H1 (cell line): ENCODE results near the gene FRY.

Experiments used
- CTCF ChIP-seq, 3 experiments: IDR thresholded peaks; 1 replicate in 2 of 3; 2 replicates in 1 of 3; pipeline versions ENCODE4 v1.5.1 to v1.6.1; 2011; ENCODE audit warnings: low read length in 3 of 3, mild to moderate bottlenecking in 3 of 3, inconsistent platforms in 2 of 3, low read depth in 1 of 3, moderate library complexity in 1 of 3; ENCODE audit not compliant: insufficient read depth in 1 of 3; ENCODE audit errors: control extremely low read depth in 1 of 3
- POLR2A ChIP-seq, 2 experiments: IDR thresholded peaks; 1 replicate in 1 of 2; 2 replicates in 1 of 2; pipeline ENCODE4 v1.6.1; 2011; ENCODE audit warnings: low read depth in 2 of 2, low read length in 2 of 2, mild to moderate bottlenecking in 2 of 2; ENCODE audit errors: control extremely low read depth in 1 of 2
- POLR2AphosphoS5 ChIP-seq: IDR thresholded peaks from 2 replicates; pipeline ENCODE4 v1.6.1; 2011; ENCODE audit warnings: low read depth, low read length
- RAD21 ChIP-seq, 2 experiments: IDR thresholded peaks in 1 of 2; conservative IDR thresholded peaks in 1 of 2; 2 replicates each; pipeline ENCODE4 v1.6.1; 2011; ENCODE audit warnings: low read depth in 2 of 2, low read length in 2 of 2, improper control_type of control experiment in 1 of 2, inconsistent platforms in 1 of 2, mild to moderate bottlenecking in 1 of 2, moderate library complexity in 1 of 2
- RBBP5 ChIP-seq: IDR thresholded peaks from 2 replicates; pipeline ENCODE4 v1.7.1; 2012; ENCODE audit warnings: low read depth, mild to moderate bottlenecking, inconsistent platforms, low read length, moderate library complexity, borderline replicate concordance
- SAP30 ChIP-seq: fragments of 300-600 bp; sonication (generic); IDR thresholded peaks from 2 replicates; pipeline ENCODE4 v1.7.1; 2012; ENCODE audit warnings: low read length, moderate library complexity, mild to moderate bottlenecking, inconsistent platforms; ENCODE audit not compliant: insufficient read depth, insufficient replicate concordance
- SUZ12 ChIP-seq: fragments of 200-600 bp; sonication (generic); IDR thresholded peaks from 2 replicates; pipeline ENCODE4 v1.6.1; 2012; ENCODE audit warnings: mild to moderate bottlenecking, inconsistent platforms, low read length, moderate library complexity, mixed read lengths
- TBP ChIP-seq: IDR thresholded peaks from 2 replicates; pipeline ENCODE4 v1.6.1; 2011; ENCODE audit warnings: low read depth, low read length, improper control_type of control experiment

DNA sequence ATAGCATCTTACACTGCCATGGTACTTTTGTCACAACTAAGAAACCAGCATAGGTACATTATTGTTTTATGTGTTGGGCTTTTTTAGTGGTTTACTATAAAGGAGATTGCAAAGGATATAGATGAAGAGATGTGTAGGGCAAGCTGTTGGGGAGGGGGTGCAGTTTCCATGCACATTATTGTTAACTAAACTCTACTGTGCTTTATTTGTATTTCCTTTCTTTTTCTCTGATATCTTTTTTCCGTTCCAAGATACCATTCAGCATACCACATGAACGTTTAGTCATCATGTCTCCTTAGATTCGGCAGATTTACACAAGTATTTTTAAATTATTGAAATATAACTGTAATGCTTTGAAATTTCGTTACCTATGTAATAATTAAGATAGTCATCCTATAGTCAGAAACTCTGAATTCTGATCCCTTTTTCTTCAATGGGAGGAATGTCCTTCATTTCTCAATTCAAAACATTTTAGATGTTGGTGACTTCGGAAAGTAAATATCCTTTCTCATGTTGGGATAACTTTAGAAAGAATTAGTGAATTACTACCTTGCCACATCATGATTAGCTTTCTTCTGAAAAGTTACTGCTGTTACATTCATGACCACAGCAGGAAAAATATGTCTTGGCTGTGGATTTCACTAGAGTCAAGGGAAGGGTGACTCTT, 82.8 kb downstream of the FRY start:
- no peak for TF ChIP-seq POLR2A (IDR thresholded peaks at IDR 0.05; ENCODE audit: control extremely low read depth in 1 of 2, low read depth in 2 of 2, low read length in 2 of 2)
- TF ChIP-seq RAD21 (IDR thresholded peaks at IDR 0.05 in 1 of 2, conservative IDR thresholded peaks at IDR 0.05 in 1 of 2; ENCODE audit: low read depth in 2 of 2, low read length in 2 of 2), result no peak
- TF ChIP-seq SAP30, result no peak
- no peak for TF ChIP-seq CTCF (IDR thresholded peaks at IDR 0.05; ENCODE audit: control extremely low read depth in 1 of 3, insufficient read depth in 1 of 3, low read depth in 1 of 3, low read length in 3 of 3)
- TF ChIP-seq RBBP5, result no peak
- no peak for TF ChIP-seq SUZ12
- TF ChIP-seq TBP, result no peak
- no peak for TF ChIP-seq POLR2AphosphoS5
